ENCODE data around the gene CELSR1. TPM values are rescaled to one million over a fixed set of nuclear protein-coding genes. Genes with fewer than 3 reads are reported as not detected.

The CELSR1 gene
- total RNA-seq, 2 experiments from 2014 or later, result 1.0 to 1.1 TPM

- POLR2A ChIA-PET, result no interaction called here
- no peak overlapping the region for H3K27ac Mint-ChIP-seq
Measured at GRCh38 chr22:46424496-46424895, 112.9 kb downstream of the CELSR1 start.

GRCh38 chr22:46422896-46423295 is 114.5 kb downstream of the CELSR1 start:
- ChIA-PET POLR2A (no interaction called here), CTCF (no interaction called here)
- H3K9me3 ChIP-seq (ENCODE audit: control insufficient read depth in 1 of 2, insufficient read depth in 1 of 2, low read length in 2 of 2), result peaks cover 0 to 4% of the 10 kb centered on the region in 2 experiments
- peaks cover 11% of the 10 kb centered on the region for H3K4me1 Mint-ChIP-seq (ENCODE audit: low read depth)
- ATAC-seq (ENCODE audit: poor library complexity), result no peak
- no peak for DNase-seq
- no peak for TF ChIP-seq CTCF (IDR thresholded peaks at IDR 0.05)
- no peaks in the 10 kb centered on the region for H3K27me3 Mint-ChIP-seq
- H3K9me3 Mint-ChIP-seq, result peaks cover 3% of the 10 kb centered on the region
- no peak overlapping the region for H3K27ac Mint-ChIP-seq
- intact Hi-C loops (cut with DNase I, micrococcal nuclease), result no loop called here
- H3K27ac ChIP-seq (ENCODE audit: low read depth in 1 of 2, low read length in 2 of 2), result no peak overlapping the region
- H3K36me3 ChIP-seq (ENCODE audit: insufficient read depth, low read length), result no peaks in the 10 kb centered on the region
- H3K4me3 Mint-ChIP-seq, result no peak overlapping the region
- H3K4me1 ChIP-seq (ENCODE audit: insufficient read depth, low read length), result peaks cover 16% of the 10 kb centered on the region
- H3K4me3 ChIP-seq (ENCODE audit: low read length), result no peak overlapping the region
- H3K36me3 Mint-ChIP-seq (ENCODE audit: low read depth), result no peaks in the 10 kb centered on the region
- no peaks in the 10 kb centered on the region for H3K27me3 ChIP-seq (ENCODE audit: control insufficient read depth in 1 of 2, insufficient read depth in 2 of 2, low read length in 2 of 2)

More at GRCh38 chr22:46424496-46424895, 112.9 kb downstream of the CELSR1 start:
- intact Hi-C loops (cut with DNase I, micrococcal nuclease), result no loop called here
- no peak overlapping the region for H3K27ac ChIP-seq (ENCODE audit: low read depth in 1 of 2, low read length in 2 of 2)
- no peak overlapping the region for H3K4me3 Mint-ChIP-seq
- no peaks in the 10 kb centered on the region for H3K27me3 Mint-ChIP-seq
- peaks cover 11% of the 10 kb centered on the region for H3K4me1 Mint-ChIP-seq (ENCODE audit: low read depth)
- peaks cover 16% of the 10 kb centered on the region for H3K4me1 ChIP-seq (ENCODE audit: insufficient read depth, low read length)
- ATAC-seq (ENCODE audit: poor library complexity) (no peak), DNase-seq (no peak)
- H3K9me3 ChIP-seq (ENCODE audit: control insufficient read depth in 1 of 2, insufficient read depth in 1 of 2, low read length in 2 of 2), result peaks cover 0 to 4% of the 10 kb centered on the region in 2 experiments
- H3K36me3 ChIP-seq (ENCODE audit: insufficient read depth, low read length), result no peaks in the 10 kb centered on the region
- H3K9me3 Mint-ChIP-seq, result peaks cover 3% of the 10 kb centered on the region
- H3K27me3 ChIP-seq (ENCODE audit: control insufficient read depth in 1 of 2, insufficient read depth in 2 of 2, low read length in 2 of 2), result no peaks in the 10 kb centered on the region
- H3K36me3 Mint-ChIP-seq (ENCODE audit: low read depth), result no peaks in the 10 kb centered on the region
- H3K4me3 ChIP-seq (ENCODE audit: low read length), result no peak overlapping the region
- CTCF ChIA-PET, result no interaction called here
- no peak for TF ChIP-seq CTCF (IDR thresholded peaks at IDR 0.05)

GRCh38 chr22:46421267-46421666 is 116.2 kb downstream of the CELSR1 start:
- CTCF ChIA-PET, result no interaction called here
- no peak overlapping the region for H3K27ac ChIP-seq (ENCODE audit: low read depth in 1 of 2, low read length in 2 of 2)
- H3K27me3 Mint-ChIP-seq, result no peaks in the 10 kb centered on the region
- no peaks in the 10 kb centered on the region for H3K27me3 ChIP-seq (ENCODE audit: control insufficient read depth in 1 of 2, insufficient read depth in 2 of 2, low read length in 2 of 2)
- no peak overlapping the region for H3K4me3 ChIP-seq (ENCODE audit: low read length)
- DNase-seq, result peak in 8 of 14 experiments; percentile 4 to 56 (median 16)
- peaks cover 3% of the 10 kb centered on the region for H3K9me3 Mint-ChIP-seq
- peak; percentile 66 for ATAC-seq (ENCODE audit: poor library complexity)
- no peak for TF ChIP-seq CTCF (IDR thresholded peaks at IDR 0.05)
- no peaks in the 10 kb centered on the region for H3K36me3 ChIP-seq (ENCODE audit: insufficient read depth, low read length)
- peaks cover 9% of the 10 kb centered on the region for H3K4me1 Mint-ChIP-seq (ENCODE audit: low read depth)
- POLR2A ChIA-PET, result no interaction called here
- no peaks in the 10 kb centered on the region for H3K36me3 Mint-ChIP-seq (ENCODE audit: low read depth)
- H3K27ac Mint-ChIP-seq, result peak overlapping the region; percentile 33
- intact Hi-C loops (cut with DNase I, micrococcal nuclease), result no loop called here
- H3K9me3 ChIP-seq (ENCODE audit: control insufficient read depth in 1 of 2, insufficient read depth in 1 of 2, low read length in 2 of 2), result peaks cover 0 to 4% of the 10 kb centered on the region in 2 experiments
- H3K4me3 Mint-ChIP-seq, result no peak overlapping the region
- H3K4me1 ChIP-seq (ENCODE audit: insufficient read depth, low read length), result peaks cover 13% of the 10 kb centered on the region

Data from CD4-positive, alpha-beta T cell (primary cell).